ENCODE results near the gene PLAAT4.
"Not testable (repeated sequence)": the region's sequence is repeated elsewhere in the genome, so short reads cannot be mapped to it uniquely, and the experiment has no call there.

Gene PLAAT4

DNA sequence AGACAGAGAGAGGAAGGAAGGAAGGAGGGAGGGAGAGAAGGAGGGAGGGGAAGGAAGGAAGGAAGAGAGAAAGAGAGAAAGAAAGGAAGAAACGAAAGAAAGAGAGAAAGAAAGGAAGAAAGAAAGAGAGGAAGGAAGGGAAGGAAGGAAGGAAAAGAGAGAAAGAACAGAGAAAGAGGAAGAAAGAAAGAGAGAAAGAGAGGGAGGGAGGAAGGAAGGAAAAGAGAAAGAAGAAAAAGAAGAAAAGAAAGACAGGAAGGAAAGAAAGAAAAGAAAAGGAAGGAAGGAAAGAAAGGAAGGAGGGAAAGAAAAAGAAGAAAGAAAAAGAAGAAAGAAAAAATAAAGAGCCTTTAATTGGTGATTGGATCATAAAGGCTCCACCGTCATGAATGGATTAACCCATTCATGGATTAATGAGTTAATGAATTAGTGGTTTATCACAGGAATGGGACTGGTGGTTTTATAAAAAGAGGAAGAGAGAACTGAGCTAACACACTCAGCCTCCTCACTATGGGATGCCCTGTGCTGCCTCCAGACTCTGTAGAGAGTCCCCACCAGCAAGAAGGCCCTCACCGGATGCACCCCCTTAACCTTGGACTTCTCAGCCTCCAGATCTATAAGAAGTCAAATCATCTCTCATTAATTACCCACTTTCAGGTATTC, 35.5 kb downstream of the PLAAT4 start:
- no peak for TF ChIP-seq CTCF (IDR thresholded peaks at IDR 0.05; ENCODE audit: insufficient read depth, low read depth, low read length, missing control alignments)
- no peak overlapping the region for H3K4me3 ChIP-seq (ENCODE audit: low read length)
- no peak for DNase-seq (ENCODE audit: low read depth)

DNA sequence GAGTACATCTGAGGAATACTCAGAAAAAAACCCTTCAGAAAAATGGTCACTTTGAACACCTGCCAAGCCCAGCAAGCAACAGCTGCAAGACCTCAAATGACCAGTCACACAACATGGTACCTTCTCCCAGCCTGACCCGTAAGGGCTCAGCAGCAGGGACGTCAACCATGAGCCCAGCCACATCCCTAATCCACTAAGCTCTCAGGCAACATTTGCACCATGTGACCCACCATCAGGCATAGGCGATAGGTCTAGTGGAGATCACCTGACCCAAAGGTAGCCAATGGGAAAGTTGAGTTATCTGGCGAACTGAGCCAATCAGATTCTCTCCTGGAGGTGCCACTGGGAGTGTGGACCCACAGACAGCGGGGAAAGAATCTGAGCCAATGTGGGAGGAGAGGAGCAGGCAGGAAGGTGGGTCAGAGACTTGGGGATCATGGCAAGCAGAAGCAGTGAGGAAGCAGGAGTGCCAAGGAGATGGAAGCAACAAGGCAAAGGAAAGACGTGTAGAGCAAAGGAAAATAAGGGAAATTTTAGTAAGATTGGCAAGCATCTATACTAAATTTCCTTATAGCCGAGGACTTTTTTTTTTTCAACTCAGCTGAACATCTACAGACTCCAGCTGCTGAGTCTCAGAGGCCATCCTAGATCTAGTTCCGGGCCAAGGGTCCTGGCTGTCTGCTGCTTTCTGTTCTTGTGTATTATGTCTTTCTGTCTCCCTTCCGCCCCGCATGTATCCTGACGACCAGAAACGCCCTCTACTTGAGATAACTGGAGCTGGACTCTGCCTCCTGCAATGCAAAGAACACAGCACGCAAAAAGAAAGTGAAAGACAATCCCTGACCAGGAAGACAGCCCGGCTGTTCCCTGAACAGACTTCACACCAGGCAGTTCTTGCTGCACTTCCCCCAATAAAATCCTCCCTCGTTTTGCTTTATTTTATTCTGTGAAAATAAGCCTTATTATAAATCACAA, 37.6 kb downstream of the PLAAT4 start:
- TF ChIP-seq CTCF (IDR thresholded peaks at IDR 0.05; ENCODE audit: insufficient read depth, low read depth, low read length, missing control alignments): peak; percentile 16
- no peak overlapping the region for H3K4me3 ChIP-seq (ENCODE audit: low read length)

DNA sequence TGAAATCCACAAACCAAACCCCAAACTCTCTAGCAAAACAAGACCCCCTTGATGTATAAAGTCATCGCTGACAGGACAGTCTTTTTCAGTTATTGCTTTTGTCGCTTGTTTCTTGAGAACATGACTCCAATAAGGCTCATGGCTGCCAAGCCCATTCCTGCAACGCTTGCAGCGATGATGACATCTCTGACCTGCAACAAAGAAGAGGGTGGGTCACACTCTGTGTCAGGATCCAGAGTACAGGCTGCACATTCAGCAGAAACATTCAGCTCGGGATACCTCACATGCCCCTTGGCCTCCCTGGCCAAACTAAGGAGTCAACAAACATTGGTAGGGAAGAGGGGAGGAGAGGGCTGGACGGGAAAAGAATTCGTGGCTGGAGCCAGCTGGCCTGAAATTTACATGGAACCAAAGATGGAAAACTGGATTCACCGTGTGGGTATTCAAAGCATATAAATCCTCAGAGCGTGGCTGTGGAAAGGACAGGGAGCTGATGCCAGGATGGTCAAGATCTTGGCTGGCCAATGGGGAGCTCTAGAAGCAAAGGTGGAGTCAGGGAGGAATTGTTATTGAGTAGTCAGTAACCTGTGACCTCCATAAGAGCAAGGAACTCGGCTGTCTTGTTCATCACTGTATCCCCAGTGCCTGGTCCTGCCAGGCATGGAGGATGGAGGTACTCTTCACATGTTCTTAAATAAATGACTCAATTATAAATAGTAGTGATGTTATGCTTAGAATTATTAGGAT, 38.4 kb downstream of the PLAAT4 start:
- no peak for TF ChIP-seq CTCF (IDR thresholded peaks at IDR 0.05; ENCODE audit: insufficient read depth, low read depth, low read length, missing control alignments)
- DNase-seq (ENCODE audit: low read depth): peak; percentile 53
- H3K4me3 ChIP-seq (ENCODE audit: low read length): no peak overlapping the region

More for the DNA sequence above, 37.6 kb downstream of the PLAAT4 start:
- no peak for DNase-seq (ENCODE audit: low read depth)

GRCh38 chr11:63578882-63579281, 42.3 kb downstream of the PLAAT4 start:
- not testable (repeated sequence) for DNase-seq (ENCODE audit: low read depth); H3K4me3 ChIP-seq (ENCODE audit: low read length)

- H3K4me3 ChIP-seq (ENCODE audit: low read length); DNase-seq (ENCODE audit: low read depth): not testable (repeated sequence)
Observed at GRCh38 chr11:63581224-63581623, 44.6 kb downstream of the PLAAT4 start.

DNA sequence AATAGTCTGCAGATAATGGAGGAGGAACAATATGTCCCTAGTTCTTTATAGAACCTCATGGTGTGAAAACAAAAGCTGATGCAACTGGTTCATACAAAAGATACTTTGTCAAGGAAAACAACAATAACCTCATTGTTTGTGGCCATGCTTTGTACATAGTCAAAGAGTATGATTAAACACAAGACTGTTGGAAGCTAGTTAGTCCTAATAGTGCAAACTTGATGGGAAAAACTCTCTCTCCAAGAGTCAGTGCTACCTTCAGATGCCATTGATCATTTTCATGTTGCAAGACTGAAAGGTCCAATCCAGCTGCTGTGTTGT, 46.7 kb downstream of the PLAAT4 start:
- no peak overlapping the region for H3K4me3 ChIP-seq (ENCODE audit: low read length)

More for the DNA sequence above, 46.7 kb downstream of the PLAAT4 start:
- DNase-seq (ENCODE audit: low read depth): no peak
- no peak for TF ChIP-seq CTCF (IDR thresholded peaks at IDR 0.05; ENCODE audit: insufficient read depth, low read depth, low read length, missing control alignments)

Measured in epithelial cell of esophagus (primary cell).